OCI-LY7 (cell line): ENCODE measurements around the gene SLC6A17.

Experiments
- CTCF ChIP-seq: fragments of 200-600 bp; sonication (generic); conservative IDR thresholded peaks from 2 replicates; pipeline ENCODE4 v1.5.1; 2014; ENCODE audit warnings: mild to moderate bottlenecking, antibody characterized with exemption, low read length, moderate library complexity, mixed read lengths
- EZH2phosphoT487 ChIP-seq: fragments of 200-600 bp; sonication (generic); IDR thresholded peaks from 2 replicates; pipeline ENCODE4 v1.6.1; 2018; ENCODE audit warnings: low read depth, borderline replicate concordance, mild to moderate bottlenecking, mixed run types, antibody characterized with exemption, low read length, moderate library complexity, mixed read lengths

- TF ChIP-seq CTCF = no peak
- no peak for TF ChIP-seq EZH2phosphoT487
These were observed 16.9 kb upstream of the SLC6A17 start for GRCh38 chr1:110133436-110133835.
